K562 (cell line): ENCODE data around the gene ZFHX2. TPM values are rescaled to one million over a fixed set of nuclear protein-coding genes. Genes with fewer than 3 reads are reported as not detected.
"Not testable (repeated sequence)": the region's sequence is repeated elsewhere in the genome, so short reads cannot be mapped to it uniquely, and the experiment has no call there.

Experiments used
- ATAC-seq: fragments of 200-7000 bp; cut with Tn5 transposase; 3 replicates; pipeline ENCODE4 v1.9.1; 2020; ENCODE audit warnings: moderate library complexity
- BruUV-seq: library from RNA; stranded (reverse); fragments of 400-500 nt; replicated peaks from 2 replicates; lab custom pipeline; 2021; lab: Mats Ljungman, UMichigan
- CTCF ChIA-PET: fragments of 300-600 bp; formaldehyde crosslinking; extraction: SDS; loops from one replicate; lab custom pipeline; 2021; ENCODE audit warnings: low intra/inter-chr PET ratio; lab: Yijun Ruan, JAX
- POLR2A ChIA-PET: fragments of 300-600, 350-650 bp; sonication (Branson Sonifier 250); formaldehyde crosslinking; extraction: SDS; loops from one replicate; lab custom pipeline; 2021; ENCODE audit warnings: antibody characterized with exemption, inconsistent platforms; lab: Yijun Ruan, JAX
- DNase-seq, 4 experiments: peaks; one replicate each; pipeline versions ENCODE4 v3.0.0 to v3.0.0-alpha.2; 2011 to 2018; ENCODE audit warnings: low spot score in 3 of 4, mixed read lengths in 3 of 4; ENCODE audit errors: extremely low read depth in 1 of 4
- FAIRE-seq: peaks from 2 replicates; lab custom pipeline; 2011; peaks lifted over from hg19 to GRCh38; lab: Jason Lieb, UNC
- H2AFZ ChIP-seq: 2 replicates; pipeline ENCODE4 v1.6.0; 2011; ENCODE audit warnings: low read depth, low read length, control low read depth, inconsistent platforms
- H3K27ac ChIP-seq: fragments of 200-600 bp; 3 replicates; pipeline ENCODE4 v1.8.0; 2011; ENCODE audit warnings: low read depth, mild to moderate bottlenecking, control low read depth, inconsistent platforms, low read length, moderate library complexity, mixed read lengths; ENCODE audit errors: extremely low read depth
- H3K27me3 ChIP-seq, 2 experiments: fragments of 300-600 bp in 1 of 2; 2 replicates in 1 of 2; 3 replicates in 1 of 2; pipeline versions ENCODE4 v1.6.0 to v1.8.0; 2011; ENCODE audit warnings: inconsistent platforms in 2 of 2, low read length in 2 of 2, mild to moderate bottlenecking in 1 of 2, mixed read lengths in 1 of 2, moderate library complexity in 1 of 2; ENCODE audit not compliant: control insufficient read depth in 2 of 2, insufficient read depth in 2 of 2
- H3K36me3 ChIP-seq: fragments of 300-600 bp; 3 replicates; pipeline ENCODE4 v1.8.0; 2011; ENCODE audit warnings: mild to moderate bottlenecking, low read length, inconsistent platforms; ENCODE audit not compliant: control insufficient read depth, insufficient read depth
- H3K4me1 ChIP-seq, 2 experiments: fragments of 200-600 bp in 1 of 2; replicated peaks in 1 of 2; 2 replicates in 1 of 2; 3 replicates in 1 of 2; pipeline versions ENCODE4 v1.5.1 to v1.8.0; 2011; ENCODE audit warnings: inconsistent platforms in 2 of 2, low read length in 2 of 2, mild to moderate bottlenecking in 1 of 2, mixed read lengths in 1 of 2, moderate library complexity in 1 of 2; ENCODE audit not compliant: control insufficient read depth in 2 of 2, insufficient read depth in 2 of 2
- H3K4me2 ChIP-seq: 2 replicates; pipeline ENCODE4 v1.6.1; 2011; ENCODE audit warnings: low read length, control low read depth, inconsistent platforms, mixed read lengths; ENCODE audit not compliant: insufficient read depth
- H3K4me3 ChIP-seq: fragments of 200-600 bp; sonication (generic), shearing (Covaris generic); 2 replicates; pipeline ENCODE4 v1.5.1; 2016; ENCODE audit warnings: control low read depth, inconsistent platforms
- H3K79me2 ChIP-seq: fragments of 200-600 bp; 3 replicates; pipeline ENCODE4 v1.8.0; 2011; ENCODE audit warnings: low read length, inconsistent platforms; ENCODE audit not compliant: control insufficient read depth, insufficient read depth
- H3K9ac ChIP-seq, 2 experiments: 2 replicates each; pipeline versions ENCODE4 v1.6.0 to v1.6.1; 2011; ENCODE audit warnings: low read depth in 2 of 2, low read length in 2 of 2, control low read depth in 1 of 2, inconsistent platforms in 1 of 2, mild to moderate bottlenecking in 1 of 2, mixed read lengths in 1 of 2; ENCODE audit not compliant: insufficient read depth in 1 of 2
- H3K9me1 ChIP-seq: one replicate; pipeline ENCODE4 v1.6.0; 2011; ENCODE audit warnings: inconsistent platforms, mild to moderate bottlenecking, low read length, moderate library complexity; ENCODE audit not compliant: control insufficient read depth, insufficient read depth
- H3K9me3 ChIP-seq: replicated peaks from 2 replicates; pipeline ENCODE4 v1.5.1; 2011; ENCODE audit warnings: low read depth, low read length, inconsistent platforms; ENCODE audit not compliant: control insufficient read depth, insufficient read depth
- H4K20me1 ChIP-seq: replicated peaks from 2 replicates; pipeline ENCODE4 v1.6.1; 2011; ENCODE audit warnings: low read length, inconsistent platforms, mixed read lengths; ENCODE audit not compliant: control insufficient read depth, insufficient read depth
- MLLT1 ChIP-seq, 2 experiments: fragments of 450-650 bp; IDR thresholded peaks; 2 replicates each; pipeline ENCODE4 v1.6.1; 2016
- POLR2A ChIP-seq: fragments of 450-650 bp; conservative IDR thresholded peaks from 2 replicates; pipeline ENCODE4 v1.6.1; 2016
- RBFOX2 ChIP-seq: fragments of 200-400 bp; formaldehyde crosslinking; IDR thresholded peaks from 2 replicates; pipeline ENCODE4 v1.6.1; 2017; ENCODE audit warnings: low read depth, mild to moderate bottlenecking, low read length, moderate library complexity
- SUPT5H ChIP-seq: fragments of 450-650 bp; IDR thresholded peaks from 2 replicates; pipeline ENCODE4 v1.6.1; 2016
- WGBS: fragments of 100-300 bp; shearing (Covaris generic); methylation state at CpG from one replicate; pipeline ENCODE4 v1.1.6; 2016; ENCODE audit warnings: low coverage, mixed read lengths; ENCODE audit not compliant: insufficient coverage; ENCODE audit errors: missing lambda C conversion rate; 5-methylcytosine and 5-hydroxymethylcytosine counted together
- in situ Hi-C: fragments of 300-500 bp; cut with MboI; formaldehyde crosslinking; loops from 4 replicates; pipeline ENCODE4 v1.15.0; 2018; ENCODE audit warnings: inconsistent platforms, mixed read lengths
- intact Hi-C: fragments of 100-400 bp; cut with micrococcal nuclease; formaldehyde crosslinking; loops from 2 replicates; pipeline ENCODE4 v1.14.2; 2022
- polyA plus RNA-seq, 8 experiments: library from polyadenylated mRNA; depleted of rRNA in 4 of 8; stranded (reverse) in 5 of 8; unstranded in 3 of 8; fragments of >200 nt; fragmentation: Nextera tagmentation in 2 of 8; fragmentation: Illumina TruSeq in 1 of 8; extraction: Ambion mirVana in 2 of 8; extraction: Trizol in 1 of 8; gene quantifications; 2 replicates each; pipeline versions ENCODE4 v1.2.1 to v1.2.3, GENCODE V29; 2011 to 2014; ENCODE audit warnings: inconsistent platforms in 1 of 8, missing spikeins in 1 of 8
- total RNA-seq, 7 experiments: library from RNA; depleted of rRNA in 6 of 7; stranded (reverse); fragments of >200 nt in 6 of 7; fragmentation: Illumina TruSeq in 2 of 7; extraction: Trizol in 2 of 7; gene quantifications; 2 replicates each; pipeline versions ENCODE4 v1.2.1 to v1.2.3, GENCODE V29; 2011 to 2021; ENCODE audit warnings: low replicate concordance in 1 of 7

ZFHX2 gene
- total and polyA plus RNA-seq, 9 of the 15 experiments (the other 6 are each of a cell fraction or from before 2014, with no cell fraction given) = 0.06 to 0.11 (median 0.11) TPM; not detected in 4

DNA sequence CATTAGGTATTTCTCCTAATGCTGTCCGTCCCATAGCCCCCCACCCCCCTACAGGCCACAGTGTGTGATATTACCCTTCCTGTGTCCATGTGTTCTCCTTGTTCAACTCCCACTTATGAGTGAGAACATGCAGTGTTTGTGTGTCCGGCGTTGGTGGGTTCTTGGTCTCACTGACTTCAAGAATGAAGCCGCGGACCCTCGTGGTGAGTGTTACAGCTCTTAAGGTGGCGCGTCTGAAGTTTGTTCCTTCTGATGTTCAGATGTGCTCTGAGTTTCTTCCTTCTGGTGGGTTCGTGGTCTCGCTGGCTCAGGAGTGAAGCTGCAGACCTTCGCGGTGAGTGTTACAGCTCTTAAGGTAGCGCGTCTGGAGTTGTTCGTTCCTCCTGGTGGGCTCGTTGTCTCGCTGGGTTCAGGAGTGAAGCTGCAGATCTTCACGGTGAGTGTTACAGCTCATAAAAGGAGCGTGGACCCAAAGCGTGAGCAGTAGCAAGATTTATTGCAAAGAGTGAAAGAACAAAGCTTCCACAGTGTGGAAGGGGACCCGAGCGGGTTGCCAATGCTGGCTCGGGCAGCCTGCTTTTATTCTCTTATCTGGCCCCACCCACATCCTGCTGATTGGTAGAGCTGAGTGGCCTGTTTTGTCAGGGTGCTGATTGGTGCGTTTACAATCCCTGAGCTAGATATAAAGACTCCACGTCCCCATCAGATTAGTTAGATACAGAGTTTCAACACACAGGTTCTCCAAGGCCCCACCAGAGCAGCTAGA lies 32.4 kb upstream of the ZFHX2 start:
- in situ Hi-C loops, DNase-seq, H3K9ac ChIP-seq, H3K36me3 ChIP-seq, CTCF ChIA-PET, H2AFZ ChIP-seq, H3K4me2 ChIP-seq, POLR2A ChIA-PET, FAIRE-seq, H3K4me3 ChIP-seq, H3K27me3 ChIP-seq, H3K4me1 ChIP-seq, H3K9me1 ChIP-seq, H3K9me3 ChIP-seq, H3K79me2 ChIP-seq, H3K27ac ChIP-seq, H4K20me1 ChIP-seq: not testable (repeated sequence)
- WGBS = 33% methylated on average over 13 of the region's 25 CpGs
- ATAC-seq = peak; percentile 39; the same call in 1 of the 3 replicates
- TSS peak; percentile 97 for BruUV-seq
- 0 out of 4 replicates have a peak, but pooled peaks of 1 of the 2 experiments have one; percentile 32 for TF ChIP-seq MLLT1 (IDR thresholded peaks at IDR 0.05)
- peak; percentile 39; the same call in 1 of the 2 replicates for TF ChIP-seq SUPT5H
- TF ChIP-seq POLR2A = peak; percentile 83
- peak; percentile 38; the same call in 1 of the 2 replicates for TF ChIP-seq RBFOX2
- intact Hi-C loops = loop anchor here (10.0 kb wide), 1 partner anchor 131 kb away; no protein-coding TSS in a partner anchor
